Activated CD4-positive, alpha-beta T cell treated with anti-CD3 and anti-CD28 coated beads, Interleukin-2, amount 50 U/mL, for 4 hours (primary cell): ENCODE measurements around the gene KIRREL3.

Experiments used
- DNase-seq, 2 experiments: peaks; one replicate each; pipeline ENCODE4 v3.0.0-alpha.2; 2020

The KIRREL3 gene

GRCh38 chr11:126766440-126766839 lies 234.1 kb downstream of the KIRREL3 start:
- DNase-seq, result no peak

GRCh38 chr11:126765196-126765595 lies 235.4 kb downstream of the KIRREL3 start:
- DNase-seq, result no peak

GRCh38 chr11:126764231-126764630 lies 236.3 kb downstream of the KIRREL3 start:
- no peak for DNase-seq

- DNase-seq, result no peak
Measured at GRCh38 chr11:126756855-126757254, 243.7 kb downstream of the KIRREL3 start.

- no peak for DNase-seq
Measured at GRCh38 chr11:126756421-126756820, 244.1 kb downstream of the KIRREL3 start.

- no peak for DNase-seq
Measured at GRCh38 chr11:126755526-126755925, 245.0 kb downstream of the KIRREL3 start.

GRCh38 chr11:126754591-126755426 lies 245.8 kb downstream of the KIRREL3 start:
- DNase-seq, result no peak

GRCh38 chr11:126753990-126754389 lies 246.6 kb downstream of the KIRREL3 start:
- no peak for DNase-seq

GRCh38 chr11:126751242-126751641 lies 249.3 kb downstream of the KIRREL3 start:
- no peak for DNase-seq

- DNase-seq, result no peak
Measured at GRCh38 chr11:126748793-126749192, 251.8 kb downstream of the KIRREL3 start.

- DNase-seq, result no peak
Measured at GRCh38 chr11:126748100-126748791, 252.3 kb downstream of the KIRREL3 start.

GRCh38 chr11:126747315-126747714 lies 253.3 kb downstream of the KIRREL3 start:
- DNase-seq, result no peak

- DNase-seq, result no peak
Measured at GRCh38 chr11:126746443-126746842, 254.1 kb downstream of the KIRREL3 start.

GRCh38 chr11:126744699-126745098 lies 255.9 kb downstream of the KIRREL3 start:
- no peak for DNase-seq

- DNase-seq, result no peak
Measured at GRCh38 chr11:126743628-126744027, 256.9 kb downstream of the KIRREL3 start.

- no peak for DNase-seq
Measured at GRCh38 chr11:126742582-126742981, 258.0 kb downstream of the KIRREL3 start.

- no peak for DNase-seq
Measured at GRCh38 chr11:126740846-126741245, 259.7 kb downstream of the KIRREL3 start.

GRCh38 chr11:126739499-126740145 lies 260.9 kb downstream of the KIRREL3 start:
- DNase-seq, result no peak

- DNase-seq, result no peak
Measured at GRCh38 chr11:126738295-126739031, 262.1 kb downstream of the KIRREL3 start.

GRCh38 chr11:126736682-126737572 lies 263.6 kb downstream of the KIRREL3 start:
- no peak for DNase-seq

GRCh38 chr11:126734752-126735151 lies 265.8 kb downstream of the KIRREL3 start:
- DNase-seq, result no peak

- DNase-seq, result no peak
Measured at GRCh38 chr11:126733685-126734084, 266.9 kb downstream of the KIRREL3 start.
